GOT3 (cell line): ENCODE data around the gene SLC2A3.
"Not testable (repeated sequence)": the region's sequence is repeated elsewhere in the genome, so short reads cannot be mapped to it uniquely, and the experiment has no call there.

Experiments
- DNase-seq: peaks from one replicate; lab custom pipeline; 2025; ENCODE audit warnings: mixed read lengths; lab: John Stamatoyannopoulos, UW

Gene SLC2A3

DNA sequence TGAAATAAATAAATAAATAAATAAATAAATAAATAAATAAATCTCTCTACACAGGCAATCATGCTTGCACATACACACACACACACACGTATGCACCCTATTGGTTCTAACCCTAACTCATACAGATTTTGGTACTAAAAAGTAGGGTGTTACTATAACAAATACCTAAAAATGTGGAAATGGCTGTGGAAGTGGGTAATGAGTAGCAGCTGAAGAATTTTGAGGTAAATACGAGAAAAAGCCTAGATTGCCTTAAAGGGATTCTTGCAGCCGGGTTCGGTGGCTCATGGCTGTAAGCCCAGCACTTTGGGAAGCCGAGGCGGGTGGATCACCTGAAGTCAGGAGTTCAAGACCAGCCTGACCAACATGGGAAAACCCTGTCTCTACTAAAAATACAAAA is 15.7 kb upstream of the SLC2A3 start:
- DNase-seq = no peak

DNA sequence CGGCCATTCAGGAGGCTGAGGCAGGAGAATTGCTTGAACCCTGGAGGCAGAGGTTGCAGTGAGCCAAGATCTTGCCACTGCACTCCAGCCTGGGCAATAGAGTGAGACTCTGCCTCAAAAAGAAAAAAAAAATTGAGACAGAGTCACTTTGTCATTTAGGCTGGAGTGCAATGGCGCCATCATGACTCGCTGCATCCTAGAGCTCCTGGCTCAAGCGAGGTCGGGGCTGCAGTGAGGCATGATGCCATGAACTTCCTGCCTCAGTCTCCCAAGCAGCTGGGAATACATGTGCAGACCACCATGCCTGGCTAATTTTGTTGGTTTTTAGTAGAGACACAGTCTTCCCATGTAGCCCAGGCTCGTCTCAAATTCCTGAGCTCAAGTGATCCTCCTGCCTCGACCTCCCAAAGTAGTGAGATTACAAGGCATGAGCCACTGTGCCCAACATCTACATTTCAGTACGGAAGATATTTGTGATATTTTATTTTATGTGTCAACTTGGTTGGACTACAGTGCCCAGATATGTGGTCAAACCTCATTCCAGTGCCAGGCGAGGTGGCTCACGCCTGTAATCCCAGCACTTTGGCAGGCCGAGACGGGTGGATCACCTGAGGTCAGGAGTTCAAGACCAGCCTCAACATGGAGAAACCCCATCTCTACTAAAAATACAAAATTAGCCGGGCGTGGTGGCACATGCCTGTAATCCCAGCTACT is 14.4 kb upstream of the SLC2A3 start:
- not testable (repeated sequence) for DNase-seq

DNA sequence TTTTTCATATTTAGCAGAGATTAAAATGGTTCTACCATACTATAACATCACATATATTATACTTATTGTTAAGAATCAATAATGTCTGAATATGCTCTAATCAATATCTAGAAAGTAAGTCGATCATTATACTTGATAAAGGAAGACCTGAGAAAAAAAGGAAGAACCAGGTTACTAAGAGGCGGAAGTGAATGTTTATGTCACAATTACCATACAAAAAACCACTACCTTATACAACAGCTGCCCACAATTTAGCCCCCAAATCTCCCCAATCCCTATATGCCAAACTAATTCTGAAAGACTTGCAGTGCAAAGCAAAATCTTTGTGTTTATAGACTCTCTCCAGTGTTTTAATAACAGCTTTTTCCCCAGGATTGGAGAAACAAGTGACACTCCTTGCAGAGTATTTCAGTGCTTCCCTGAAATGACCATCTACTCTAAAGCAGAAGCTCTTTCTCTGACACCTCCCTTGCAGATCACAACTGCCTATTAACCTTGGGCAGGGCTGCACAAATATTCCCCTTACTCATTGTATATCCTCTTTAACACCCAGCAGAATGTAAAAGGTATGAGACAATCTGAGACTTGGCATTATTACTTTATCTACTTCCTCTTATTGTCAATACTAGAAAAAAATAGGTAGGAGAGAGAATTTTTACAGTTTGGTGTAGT is 12.7 kb upstream of the SLC2A3 start:
- no peak for DNase-seq

DNA sequence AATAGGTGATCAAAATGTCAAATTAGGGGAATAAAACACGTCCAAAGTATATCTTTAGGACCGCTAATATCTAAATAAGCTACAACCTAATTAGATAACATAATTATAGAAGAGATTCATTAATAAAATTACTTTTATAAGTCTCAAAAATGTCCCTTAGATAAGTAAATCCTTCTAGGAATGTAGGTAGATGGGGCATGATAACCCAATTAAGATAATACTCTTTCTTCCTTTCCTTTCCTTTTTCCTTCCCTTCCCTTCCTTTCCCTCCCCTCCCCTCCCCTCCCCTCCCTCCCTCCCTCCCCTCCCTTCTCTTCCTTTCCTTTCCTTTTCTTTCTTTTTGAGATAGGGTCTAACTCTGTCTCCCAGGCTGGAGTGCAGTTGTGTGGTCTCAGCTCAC is 11.0 kb upstream of the SLC2A3 start:
- no peak for DNase-seq

DNA sequence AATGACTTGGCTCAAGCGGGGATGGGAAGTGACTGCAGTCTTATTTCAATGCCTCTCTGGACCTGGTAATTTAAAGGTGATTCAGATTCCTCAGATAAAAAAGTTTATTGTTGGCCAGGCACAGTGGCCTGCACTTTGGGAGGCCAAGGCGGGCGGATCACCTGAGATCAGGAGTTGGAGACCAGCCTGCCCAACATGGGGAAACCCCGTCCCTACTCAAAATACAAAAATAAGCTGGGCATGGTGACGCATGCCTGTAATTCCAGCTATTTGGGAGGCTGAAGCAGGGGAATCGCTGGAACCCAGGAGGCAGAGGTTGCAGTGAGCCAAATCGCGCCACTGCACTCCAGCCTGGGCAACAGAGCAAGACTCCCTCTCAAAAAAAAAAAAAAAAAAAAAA is 8.8 kb upstream of the SLC2A3 start:
- DNase-seq = not testable (repeated sequence)

DNA sequence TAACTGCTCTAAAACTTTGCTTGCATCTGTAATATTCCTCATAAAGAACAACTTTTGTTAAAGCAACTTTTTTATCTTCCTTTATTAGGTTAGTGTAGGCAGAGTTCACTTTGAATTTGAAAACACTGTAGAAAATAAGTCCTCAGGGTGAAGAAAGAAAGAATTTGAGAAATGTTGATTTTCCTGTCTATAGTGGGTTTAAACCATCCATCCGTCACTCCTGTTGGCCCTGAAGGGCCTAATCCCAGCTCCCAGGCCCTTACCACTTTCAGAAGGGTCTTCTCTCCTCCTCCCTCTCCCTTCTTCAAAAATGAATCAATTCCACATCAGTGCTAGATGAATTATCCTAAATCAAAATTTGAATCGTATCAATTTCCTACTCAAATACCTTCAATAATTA is 4.9 kb upstream of the SLC2A3 start:
- no peak for DNase-seq

DNA sequence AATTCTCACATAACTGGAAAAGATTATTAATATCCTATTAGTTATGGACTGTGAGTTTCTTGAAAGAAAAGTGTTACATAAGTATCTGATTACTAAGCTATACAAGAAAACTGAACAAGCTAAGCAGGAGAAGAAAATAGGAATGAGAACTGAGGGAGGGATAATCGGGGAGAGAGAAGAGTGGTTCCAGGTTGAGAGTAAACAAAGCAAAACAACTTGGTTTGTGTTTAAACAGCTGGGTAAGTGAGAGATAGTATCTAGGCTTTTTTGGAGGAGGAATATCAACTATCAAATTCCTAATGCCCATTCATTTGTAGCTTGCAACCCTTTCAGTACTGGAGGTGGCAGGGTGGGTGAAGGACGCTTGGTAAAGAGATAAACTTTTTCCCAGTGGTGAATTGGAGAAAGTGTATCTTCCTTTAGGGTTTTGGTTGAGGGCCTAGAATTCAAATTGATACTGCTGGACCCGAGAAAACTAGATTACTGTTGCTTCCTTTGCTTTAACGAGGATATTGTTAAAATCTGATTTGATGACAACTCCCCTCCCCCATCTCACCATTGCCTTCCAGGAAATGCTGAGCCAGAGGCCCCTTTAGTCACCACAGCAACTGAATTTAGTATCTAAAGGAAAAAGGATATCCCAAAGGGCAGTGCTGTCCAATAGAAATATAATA is 2.0 kb upstream of the SLC2A3 start:
- DNase-seq = no peak

DNA sequence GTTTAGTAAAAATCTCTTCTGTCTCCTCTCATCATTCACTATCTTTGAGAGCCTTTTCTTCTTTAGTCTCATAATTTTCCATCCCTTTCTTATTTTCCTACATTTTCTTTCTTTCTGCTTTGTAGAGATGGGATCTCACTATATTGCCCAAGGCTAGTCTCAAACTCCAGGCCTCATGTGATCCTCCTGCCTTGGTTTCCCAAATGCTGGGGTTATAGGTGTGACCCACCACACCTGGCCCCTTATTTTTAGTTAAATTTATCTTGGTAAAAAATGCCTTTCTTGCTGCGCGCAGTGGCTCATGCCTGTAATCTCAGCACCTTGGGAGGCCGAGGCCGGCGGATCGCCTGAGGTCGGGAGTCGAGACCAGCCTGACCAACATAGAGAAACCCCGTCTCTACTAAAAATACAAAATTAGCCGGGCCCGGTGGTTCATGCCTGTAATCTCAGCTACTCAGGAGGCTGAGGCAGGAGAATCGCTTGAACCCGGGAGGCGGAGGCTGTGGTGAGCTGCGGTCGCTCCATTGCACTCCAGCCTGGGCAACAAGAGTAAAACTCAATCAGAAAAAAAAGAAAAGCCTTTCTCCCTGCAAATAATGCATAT is 996 bp downstream of the SLC2A3 start:
- DNase-seq = no peak

DNA sequence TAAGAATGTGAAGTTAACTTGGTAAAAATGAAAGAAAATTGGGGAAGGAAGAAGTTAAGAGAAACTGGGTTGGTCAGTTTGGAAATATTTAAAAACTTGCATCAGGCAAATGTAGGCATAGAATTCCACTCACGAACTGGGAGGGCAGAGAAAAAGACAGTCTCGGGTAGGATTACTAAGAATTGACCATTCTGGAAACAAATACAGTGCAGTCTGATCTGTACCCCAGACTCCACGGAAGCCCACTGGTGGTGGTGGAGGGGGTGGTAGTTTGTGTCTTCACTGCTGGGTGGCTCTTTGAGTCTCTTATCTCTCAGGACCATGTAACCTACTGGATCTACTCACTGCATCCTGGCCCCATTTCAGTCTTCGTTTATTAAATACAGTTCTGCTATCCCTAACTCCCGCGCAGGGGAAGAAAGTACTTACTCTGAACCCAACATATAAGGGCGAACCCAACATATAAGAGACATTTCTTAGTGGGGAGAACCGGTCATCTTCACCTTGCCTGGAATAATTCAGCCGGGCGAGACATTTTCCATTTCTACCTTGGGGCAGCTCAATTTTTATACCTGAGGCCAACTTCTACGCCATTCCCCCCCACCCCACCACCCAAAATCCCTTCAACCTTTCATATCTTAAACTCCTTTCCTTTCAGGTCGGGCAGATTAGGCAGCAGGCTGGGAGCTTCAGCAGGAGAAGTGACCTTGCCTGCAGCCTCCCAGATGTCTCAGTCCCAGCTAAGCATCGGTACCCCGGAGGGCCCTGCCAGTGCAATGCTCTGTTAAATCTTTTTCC is 1.7 kb downstream of the SLC2A3 start:
- DNase-seq = no peak

DNA sequence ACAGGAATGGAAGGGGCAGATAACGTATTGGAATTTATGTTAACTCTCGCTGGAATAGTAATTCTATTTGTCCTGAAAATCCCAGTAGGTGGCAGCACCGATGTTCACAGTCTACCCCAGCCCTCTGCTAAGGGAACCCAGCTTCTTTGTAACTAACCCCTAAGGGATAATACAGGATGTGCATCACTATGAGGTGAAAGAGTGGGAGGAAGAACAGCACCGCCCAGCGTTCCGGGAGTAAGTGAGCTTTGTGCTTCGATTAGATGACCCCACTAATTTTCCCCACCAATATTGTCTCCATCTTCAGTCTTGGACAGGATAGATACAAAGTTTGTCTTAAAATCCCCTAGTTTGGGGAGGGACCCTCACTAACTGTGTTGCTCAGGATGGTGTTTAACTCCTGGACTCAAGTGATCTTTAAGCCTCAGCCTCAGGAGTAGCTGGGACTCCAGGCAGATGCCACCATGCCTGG is 2.7 kb downstream of the SLC2A3 start:
- peak; percentile 31 for DNase-seq

DNA sequence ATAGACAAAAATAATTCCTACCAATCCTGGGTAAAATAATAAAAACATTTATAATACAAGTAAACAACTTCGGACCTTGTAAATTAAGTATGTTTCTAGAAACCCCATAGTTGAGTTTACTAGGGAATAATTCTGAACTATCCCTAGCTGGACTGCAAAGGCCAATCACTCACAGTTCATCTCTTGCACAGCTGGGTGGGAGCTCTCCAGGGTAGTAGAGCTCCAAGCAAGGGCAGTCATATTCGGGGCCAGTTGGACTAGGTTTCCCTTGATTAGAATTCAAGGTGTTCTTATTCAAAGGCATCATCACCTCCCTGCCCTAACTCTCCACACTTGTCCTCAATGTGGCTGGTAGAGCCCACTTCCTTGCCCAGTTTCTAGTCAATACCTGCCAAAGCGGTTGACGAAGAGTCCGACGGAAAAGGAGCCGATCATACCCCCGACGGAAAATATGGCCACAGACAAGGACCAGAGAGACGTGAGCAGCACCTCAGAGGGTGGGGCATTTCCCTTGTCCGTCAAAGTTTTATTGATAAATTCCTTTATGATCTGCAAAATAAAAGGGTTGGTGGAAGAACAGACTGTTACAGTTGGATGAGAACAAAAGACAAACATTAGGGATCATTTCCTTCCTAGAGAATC is 3.3 kb downstream of the SLC2A3 start:
- DNase-seq = not testable (repeated sequence)

DNA sequence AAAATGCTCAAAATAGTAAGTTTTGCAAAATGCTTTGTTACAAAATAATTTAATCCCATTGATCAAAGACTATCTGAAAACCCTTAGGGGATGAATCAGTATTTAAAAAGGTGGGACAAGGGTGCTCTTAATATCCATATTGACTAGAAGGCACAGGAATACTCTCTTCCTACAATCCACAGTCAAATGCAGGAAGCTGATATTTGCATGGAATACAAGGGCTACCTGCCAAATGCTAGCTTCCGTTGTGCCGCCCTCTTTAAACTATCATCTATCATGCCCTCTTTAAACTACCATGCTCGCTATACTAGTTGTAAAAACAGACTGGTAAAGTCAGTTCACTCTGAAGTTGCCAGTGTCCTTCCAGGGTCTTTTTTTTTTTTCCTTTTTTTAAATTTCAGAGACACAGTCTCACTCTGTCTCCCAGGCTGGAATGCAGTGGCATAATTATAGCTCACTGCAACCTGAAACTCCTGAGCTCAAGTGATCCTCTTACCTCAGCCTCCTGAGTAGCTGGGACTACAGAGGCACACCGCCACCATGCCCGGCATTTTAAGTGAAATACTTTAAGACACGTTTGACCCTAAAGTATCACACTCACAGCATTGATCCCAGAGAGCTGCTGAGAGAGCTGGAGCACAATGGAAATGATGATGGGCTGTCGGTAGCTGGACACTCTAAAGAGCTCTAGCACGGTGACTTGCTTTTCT is 6.7 kb downstream of the SLC2A3 start:
- DNase-seq = no peak

DNA sequence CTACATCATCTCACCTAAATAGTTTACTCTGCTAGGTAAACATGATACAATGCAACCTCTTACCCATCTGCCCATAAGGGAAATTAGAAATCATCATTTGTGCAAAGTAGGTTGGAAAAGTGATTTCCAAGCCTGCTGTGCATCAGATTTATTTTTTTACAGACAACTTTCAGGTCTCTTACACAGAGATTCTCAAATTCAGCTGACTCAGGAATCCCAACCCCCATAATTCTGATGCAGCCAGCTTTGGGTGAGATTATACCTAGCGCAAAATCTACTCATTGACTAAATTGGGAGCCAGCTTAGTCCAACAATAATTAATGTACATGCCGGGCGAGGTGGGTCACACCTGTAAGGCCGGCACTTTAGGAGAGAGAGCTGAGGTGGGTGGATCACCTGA is 8.5 kb downstream of the SLC2A3 start:
- DNase-seq = no peak

DNA sequence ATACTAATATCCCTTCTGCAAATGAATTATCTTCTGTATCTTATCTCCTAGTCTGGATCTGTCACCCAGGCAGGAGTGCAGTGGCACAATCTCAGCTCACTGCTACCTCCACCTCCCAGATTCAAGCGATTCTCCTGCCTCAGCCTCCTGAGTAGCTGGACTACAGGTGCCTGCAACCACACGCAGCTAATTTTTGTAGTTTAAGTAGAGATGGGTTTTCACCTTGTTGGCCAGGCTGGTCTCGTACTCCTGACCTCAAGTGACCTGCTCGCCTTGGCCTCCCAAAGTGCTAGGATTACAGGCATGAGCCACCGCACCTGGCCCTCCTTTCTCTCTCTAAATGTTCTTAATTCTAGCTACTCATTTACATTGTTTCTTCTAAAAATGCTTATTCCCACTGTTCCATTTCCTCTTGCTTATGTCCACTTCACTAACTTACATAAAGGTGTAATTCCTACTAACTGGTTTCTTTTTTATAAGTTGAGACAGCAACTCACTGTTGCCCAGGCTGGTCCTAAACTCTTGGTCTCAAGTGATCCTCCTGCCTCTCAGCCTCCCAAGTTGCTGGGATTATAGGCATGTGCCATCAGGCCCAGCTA is 9.8 kb downstream of the SLC2A3 start:
- not testable (repeated sequence) for DNase-seq

DNA sequence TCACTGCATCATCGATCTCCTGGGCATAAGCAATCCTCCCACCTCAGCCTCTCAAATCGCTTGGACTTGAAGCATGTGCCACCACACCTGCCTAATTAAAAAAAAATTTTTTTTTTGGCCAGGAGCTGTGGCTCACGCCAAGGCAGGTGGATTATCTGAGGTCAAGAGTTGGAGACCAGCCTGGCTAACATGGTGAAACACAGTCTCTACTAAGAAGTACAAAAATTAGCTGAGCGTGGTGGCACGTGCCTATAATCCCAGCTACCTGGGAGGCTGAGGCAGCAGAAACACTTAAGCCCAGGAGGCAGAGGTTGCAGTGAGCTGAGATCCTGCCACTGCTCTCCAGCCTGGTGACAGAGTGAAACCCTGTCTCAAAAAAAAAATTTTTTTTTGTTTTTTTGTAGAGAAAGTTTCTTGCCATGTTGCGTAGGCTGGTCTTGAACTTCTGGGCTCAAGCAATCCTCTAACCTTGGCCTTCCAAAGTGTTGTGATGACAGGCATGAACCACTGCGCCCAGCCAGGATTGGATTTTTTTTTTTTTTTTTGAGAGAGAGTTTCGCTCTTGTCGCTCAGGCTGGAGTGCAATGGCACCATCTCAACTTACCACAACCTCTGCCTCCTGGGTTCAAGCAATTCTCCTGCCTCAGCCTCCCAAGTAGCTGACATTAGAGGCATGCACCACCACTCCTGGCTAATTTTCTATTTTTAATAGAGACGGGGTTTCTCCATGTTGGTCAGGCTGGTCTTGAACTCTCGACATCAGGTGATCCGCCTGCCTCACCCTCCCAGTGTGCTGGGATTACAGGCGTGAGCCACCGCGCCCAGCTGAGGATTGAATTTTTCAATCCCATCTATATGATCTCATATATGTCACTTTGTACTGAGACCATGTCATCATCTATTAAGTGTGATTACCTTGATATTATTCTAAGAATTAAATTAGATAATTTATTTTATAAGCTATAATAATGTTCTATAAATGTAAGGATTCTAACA is 12.4 kb downstream of the SLC2A3 start:
- no peak for DNase-seq

DNA sequence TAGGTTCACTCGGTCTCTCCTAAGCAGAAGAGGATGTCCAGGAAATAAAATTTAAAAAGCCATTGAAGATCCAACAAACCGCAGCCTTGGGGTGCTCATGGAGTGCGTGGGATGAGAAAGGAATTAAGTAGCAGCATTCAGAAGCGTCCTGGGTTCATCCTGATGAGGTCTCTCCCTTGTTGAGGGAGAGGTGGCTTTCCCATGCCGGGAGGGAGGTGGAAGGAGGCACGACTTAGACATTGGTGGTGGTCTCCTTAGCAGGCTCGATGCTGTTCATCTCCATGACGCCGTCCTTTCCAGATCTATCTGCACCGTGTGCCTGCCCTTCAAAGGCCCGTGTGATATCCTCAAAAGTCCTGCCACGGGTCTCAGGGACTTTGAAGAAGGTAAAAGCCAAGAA is 14.8 kb downstream of the SLC2A3 start:
- not testable (repeated sequence) for DNase-seq

DNA sequence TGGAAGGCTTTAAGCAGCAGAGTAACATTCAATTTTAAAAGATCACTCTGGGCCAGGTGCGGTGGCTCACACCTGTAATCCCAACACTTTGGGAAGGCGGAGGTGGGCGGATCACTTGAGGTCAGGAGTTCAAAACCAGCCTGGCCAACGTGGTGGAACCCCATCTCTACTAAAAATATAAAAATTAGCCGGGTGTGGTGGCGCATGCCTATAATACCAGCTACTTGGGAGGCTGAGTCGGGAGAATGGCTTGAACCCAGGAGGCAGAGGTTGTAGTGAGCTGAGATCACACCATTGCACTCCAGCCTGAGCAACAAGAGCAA is 17.8 kb downstream of the SLC2A3 start:
- DNase-seq = not testable (repeated sequence)

DNA sequence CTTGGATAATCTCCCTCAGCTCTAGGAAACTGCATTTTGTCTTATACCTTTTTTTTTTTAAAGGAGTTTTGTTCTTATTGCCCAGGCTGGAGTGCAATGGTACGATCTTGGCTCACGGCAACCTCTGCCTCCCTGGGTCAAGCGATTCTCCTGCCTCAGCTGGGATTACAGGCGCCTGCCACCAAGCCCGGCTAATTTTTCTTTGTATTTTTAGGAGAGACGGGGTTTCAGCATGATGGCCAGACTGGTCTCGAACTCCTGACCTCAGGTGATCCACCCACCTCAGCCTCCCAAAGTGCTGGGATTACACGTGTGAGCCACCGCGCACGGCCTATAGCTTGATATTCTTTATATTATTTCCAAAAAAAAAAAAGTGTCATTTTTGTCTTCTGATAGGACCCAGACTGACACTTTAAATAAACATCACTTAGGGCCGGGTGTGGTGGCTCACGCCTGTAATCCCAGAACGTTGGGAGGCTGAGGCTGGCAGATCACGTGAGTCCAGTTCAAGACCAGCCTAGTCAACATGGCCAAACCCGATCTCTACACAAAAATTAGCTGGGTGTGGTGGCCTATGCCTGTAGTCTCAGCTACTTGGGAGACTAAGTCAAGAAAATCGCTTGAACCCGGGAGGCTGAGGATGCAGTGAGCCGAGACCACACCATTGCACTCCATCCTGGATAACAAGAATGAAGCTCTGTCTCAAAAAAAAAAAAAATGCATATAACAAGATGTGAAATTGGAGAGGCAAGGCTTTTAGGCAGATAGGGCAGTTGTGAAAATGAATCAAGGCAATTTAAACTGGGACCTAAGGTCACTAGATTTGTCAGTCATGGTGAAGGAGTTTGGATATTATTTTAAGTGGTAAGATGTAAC is 18.4 kb downstream of the SLC2A3 start:
- no peak for DNase-seq
